Thoracic aorta (tissue), 2 donors: ENCODE measurements around the gene URB1. TPM values are rescaled to one million over a fixed set of nuclear protein-coding genes. Genes with fewer than 3 reads are reported as not detected.

Source experiments
- ATAC-seq: fragments of 150-250 bp; one replicate; pipeline ENCODE4 v1.8.0; 2017; ENCODE audit warnings: low read depth; ENCODE audit not compliant: insufficient number of reproducible peaks, low FRiP score
- DNase-seq: peaks from one replicate; pipeline ENCODE4 v3.0.0-alpha.2; 2020; ENCODE audit warnings: low spot score
- H3K27ac ChIP-seq, 2 donors: fragments of 200-600 bp; sonication (generic); 1 replicate in 1 of 2; 2 replicates in 1 of 2; pipeline ENCODE4 v1.5.1; 2016; ENCODE audit warnings: mild to moderate bottlenecking in 2 of 2, moderate library complexity in 2 of 2
- H3K27me3 ChIP-seq: fragments of 200-600 bp; sonication (generic); replicated peaks from 2 replicates; pipeline ENCODE4 v1.6.0; 2016; ENCODE audit warnings: mild to moderate bottlenecking; ENCODE audit not compliant: insufficient read depth
- H3K36me3 ChIP-seq: fragments of 200-600 bp; sonication (generic); one replicate; pipeline ENCODE4 v1.5.1; 2016
- H3K4me1 ChIP-seq, 2 donors: fragments of 200-600 bp; sonication (generic); 1 replicate in 1 of 2; 2 replicates in 1 of 2; pipeline versions ENCODE4 v1.5.1 to v1.6.0; 2016; ENCODE audit warnings: low read depth in 2 of 2, mild to moderate bottlenecking in 1 of 2; ENCODE audit not compliant: control insufficient read depth in 1 of 2
- H3K4me3 ChIP-seq: fragments of 200-600 bp; sonication (generic); 2 replicates; pipeline ENCODE4 v1.5.1; 2016; ENCODE audit warnings: mild to moderate bottlenecking
- H3K9me3 ChIP-seq: fragments of 200-600 bp; sonication (generic); 2 replicates; pipeline ENCODE4 v1.5.1; 2016
- CTCF ChIP-seq: fragments of 200-600 bp; sonication (generic); IDR thresholded peaks from one replicate; pipeline ENCODE4 v1.5.1; 2019; ENCODE audit warnings: antibody characterized with exemption
- total RNA-seq, 2 donors: library from RNA; depleted of rRNA; stranded (reverse); fragments of >200 nt; gene quantifications; one replicate each; pipeline versions ENCODE4 v1.1.0 to v1.2.3, GENCODE V29; 2016

The URB1 gene
- total RNA-seq, 2 donors from 2014 or later, result 35.1 to 64.8 TPM

GRCh38 chr21:32320059-32320458, 72.8 kb downstream of the URB1 start:
- no peak for TF ChIP-seq CTCF
- Histone ChIP-seq H3K27ac (no peak overlapping the region), H3K27me3 (no peaks in the 10 kb centered on the region), H3K4me1 (no peaks in the 10 kb centered on the region), H3K36me3 (peaks cover 84% of the 10 kb centered on the region), H3K9me3 (no peaks in the 10 kb centered on the region), H3K4me3 (no peak overlapping the region)
- ATAC-seq, result no peak
- DNase-seq, result no peak

- TF ChIP-seq CTCF, result no peak
- Histone ChIP-seq H3K4me1 (no peaks in the 10 kb centered on the region), H3K27ac (no peak overlapping the region), H3K4me3 (no peak overlapping the region), H3K36me3 (peaks cover 83% of the 10 kb centered on the region), H3K27me3 (no peaks in the 10 kb centered on the region), H3K9me3 (no peaks in the 10 kb centered on the region)
- DNase-seq (no peak), ATAC-seq (no peak)
Measured at GRCh38 chr21:32319012-32319411, 73.8 kb downstream of the URB1 start.

GRCh38 chr21:32317726-32318125, 75.1 kb downstream of the URB1 start:
- ATAC-seq, result no peak
- no peak overlapping the region for H3K4me3 ChIP-seq
- no peak overlapping the region for H3K27ac ChIP-seq
- H3K27me3 ChIP-seq, result no peaks in the 10 kb centered on the region
- peaks cover 79% of the 10 kb centered on the region for H3K36me3 ChIP-seq
- no peak for DNase-seq
- no peak for TF ChIP-seq CTCF
- no peaks in the 10 kb centered on the region for H3K9me3 ChIP-seq
- H3K4me1 ChIP-seq, result no peaks in the 10 kb centered on the region

GRCh38 chr21:32316361-32317215, 76.2 kb downstream of the URB1 start:
- Histone ChIP-seq H3K27me3 (no peaks in the 10 kb centered on the region), H3K4me3 (no peak overlapping the region), H3K9me3 (no peaks in the 10 kb centered on the region), H3K4me1 (no peaks in the 10 kb centered on the region), H3K36me3 (peaks cover 73% of the 10 kb centered on the region), H3K27ac (no peak overlapping the region)
- ATAC-seq (no peak), DNase-seq (no peak)
- no peak for TF ChIP-seq CTCF

DNA sequence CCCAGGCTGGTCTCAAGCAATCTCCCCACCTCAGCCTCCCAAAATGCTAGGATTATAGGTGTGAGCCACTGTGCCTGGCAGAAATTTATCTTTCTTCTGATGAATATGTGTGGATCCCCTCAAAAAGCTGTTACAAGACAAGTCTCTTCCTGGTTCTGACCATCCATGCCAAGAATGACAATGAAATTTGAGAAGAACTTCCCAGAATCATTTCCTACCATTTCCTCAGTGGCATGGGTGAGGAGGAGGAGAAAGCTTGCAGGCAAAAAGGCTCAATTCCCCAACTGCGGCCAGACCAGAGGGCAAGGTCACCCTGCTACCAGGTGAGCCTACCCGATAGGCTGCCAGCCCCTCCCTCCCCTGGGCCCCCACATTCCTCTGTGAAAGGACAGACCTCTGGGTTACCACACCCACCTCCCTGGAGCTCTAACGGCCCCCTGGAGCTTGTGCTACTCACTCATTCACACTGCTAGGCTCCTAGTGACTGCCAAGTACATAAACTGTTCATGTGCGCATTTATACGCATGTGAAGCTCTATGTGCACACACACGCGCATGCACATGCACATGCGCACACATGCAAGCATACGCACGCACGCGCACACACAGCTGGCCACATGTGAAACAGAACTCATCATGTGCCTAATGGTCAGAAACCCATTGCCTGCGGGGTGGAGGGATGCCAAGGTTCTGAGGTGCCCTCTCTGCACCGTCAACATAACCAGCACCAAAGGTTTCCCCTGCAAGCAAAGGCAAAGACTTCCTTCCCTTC, 77.1 kb downstream of the URB1 start:
- TF ChIP-seq CTCF, result no peak
- Histone ChIP-seq H3K4me1 (no peaks in the 10 kb centered on the region), H3K9me3 (no peaks in the 10 kb centered on the region), H3K27ac (no peak overlapping the region), H3K36me3 (peaks cover 67% of the 10 kb centered on the region), H3K27me3 (no peaks in the 10 kb centered on the region), H3K4me3 (no peak overlapping the region)
- ATAC-seq (no peak), DNase-seq (no peak)
